Fibroblast of pulmonary artery (primary cell): ENCODE results near the gene UBE2S.

ENCODE experiments used
- DNase-seq: peaks from one replicate; pipeline ENCODE4 v3.0.0-alpha.2; 2010; ENCODE audit warnings: low read depth
- H3K4me3 ChIP-seq: replicated peaks from 2 replicates; pipeline ENCODE4 v1.5.1; 2011; ENCODE audit warnings: low read depth, mild to moderate bottlenecking, control low read depth, low read length, moderate library complexity
- CTCF ChIP-seq: IDR thresholded peaks from 2 replicates; pipeline ENCODE4 v1.5.1; 2011; ENCODE audit warnings: mild to moderate bottlenecking, control low read depth, low read length, inconsistent platforms; ENCODE audit errors: missing control alignments

UBE2S gene

GRCh38 chr19:55350620-55351315 is 56.8 kb downstream of the UBE2S start:
- H3K4me3 ChIP-seq: no peak overlapping the region
- DNase-seq: no peak

More at GRCh38 chr19:55350620-55351315, 56.8 kb downstream of the UBE2S start:
- TF ChIP-seq CTCF: no peak
